HG02678 (cell line): Measurements from ENCODE around the gene CCDC85C.

Source experiments
- ATAC-seq: cut with Tn5 transposase; IDR thresholded peaks from one replicate; pipeline ENCODE4 v1.9.1; 2021; ENCODE audit warnings: mild to moderate bottlenecking, moderate library complexity; ENCODE audit not compliant: unreplicated experiment

CCDC85C gene

DNA sequence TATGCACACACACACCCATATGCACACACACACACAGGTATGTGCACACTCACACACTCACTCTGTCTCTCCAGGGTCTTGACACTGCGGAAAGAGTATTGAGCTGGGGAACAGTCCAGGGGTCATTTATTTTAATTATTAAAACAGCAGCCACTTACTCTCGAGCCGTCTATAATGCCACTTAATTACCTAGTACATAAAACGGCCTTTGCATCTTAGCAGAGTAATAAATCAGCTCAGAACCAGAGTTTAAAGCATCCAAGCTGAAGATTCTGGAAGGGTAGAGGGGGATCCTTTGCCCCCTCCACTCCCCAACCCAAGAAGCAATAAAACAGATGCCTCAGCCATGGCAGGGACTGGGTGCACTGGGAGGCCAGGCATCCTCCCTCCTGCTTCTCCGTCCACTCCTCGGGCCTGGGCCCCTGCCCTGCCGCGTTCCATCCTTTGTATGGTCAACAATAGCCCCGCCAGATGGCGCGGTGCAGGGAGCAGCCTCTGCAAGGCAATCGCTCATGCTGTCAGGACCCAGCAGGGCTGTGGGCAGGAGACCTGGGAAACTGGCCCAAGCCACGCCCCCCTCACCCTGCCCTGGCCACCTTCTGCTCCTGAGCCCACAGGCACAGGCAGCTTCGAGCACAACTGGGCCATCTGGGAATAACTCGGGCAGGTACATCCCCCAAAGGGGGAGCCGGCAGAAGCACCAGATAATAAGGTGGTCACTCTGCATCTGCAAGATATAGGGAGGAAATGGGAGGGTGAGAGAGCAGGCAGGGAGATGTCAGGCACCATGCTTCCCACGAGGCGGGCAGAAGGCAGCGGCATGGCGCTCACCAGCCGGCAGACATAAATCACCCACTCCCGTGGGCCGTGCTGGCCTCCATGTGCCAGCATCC, 40.9 kb downstream of the CCDC85C start:
- ATAC-seq, result no peak

GRCh38 chr14:99561864-99562263, 42.1 kb downstream of the CCDC85C start:
- no peak for ATAC-seq

- no peak for ATAC-seq
Observed at GRCh38 chr14:99560922-99561683, 42.9 kb downstream of the CCDC85C start.

DNA sequence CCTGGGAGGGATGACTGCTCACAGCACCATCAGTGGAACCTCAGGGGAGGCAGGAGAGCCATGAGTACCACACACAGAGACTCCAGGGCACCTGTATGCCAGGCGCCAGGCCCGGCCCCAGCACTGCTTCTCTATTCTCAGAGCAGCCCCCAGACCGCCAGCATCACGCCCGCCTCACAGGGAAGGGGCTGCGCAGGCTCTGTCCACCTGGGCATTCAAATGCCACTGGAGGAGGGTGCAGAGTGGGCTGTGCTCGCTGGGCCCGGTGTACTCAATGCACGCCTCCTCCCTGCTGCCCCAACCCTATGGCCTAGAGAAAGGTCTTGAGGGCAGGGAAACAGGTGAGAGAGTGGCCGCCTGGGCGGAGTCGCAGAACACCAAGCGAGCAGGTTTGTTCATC, 43.6 kb downstream of the CCDC85C start:
- no peak for ATAC-seq

- no peak for ATAC-seq
Observed at GRCh38 chr14:99559286-99559990, 44.6 kb downstream of the CCDC85C start.

DNA sequence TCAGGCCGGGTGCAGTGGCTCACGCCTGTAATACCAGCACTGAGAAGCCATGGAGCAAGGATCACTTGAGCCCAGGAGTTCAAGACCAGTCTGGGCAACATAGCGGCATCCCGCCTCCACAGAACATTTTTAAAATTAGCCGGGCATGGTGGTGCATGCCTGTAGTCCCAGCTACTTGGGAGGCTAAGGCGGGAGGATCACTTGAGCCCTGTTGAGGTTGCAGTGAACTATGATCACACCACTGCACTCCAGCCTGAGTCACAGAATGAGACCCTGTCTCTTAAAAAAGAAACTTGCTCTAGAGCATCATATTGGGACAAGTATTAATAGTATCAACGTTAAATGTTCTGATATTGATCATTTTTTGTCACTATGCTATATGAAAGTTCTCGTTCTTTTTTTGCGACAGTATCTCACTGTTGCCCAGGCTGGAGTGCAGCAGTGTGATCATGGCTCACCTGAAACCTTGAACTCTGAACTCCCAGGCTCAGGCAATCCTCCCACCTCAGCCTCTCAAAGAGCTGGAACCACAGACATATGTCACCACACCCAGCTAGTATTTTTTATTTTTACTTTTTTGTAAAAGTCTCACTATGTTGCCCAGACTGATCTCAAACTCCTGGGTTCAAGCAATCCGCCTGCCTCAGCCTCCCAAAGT, 47.7 kb downstream of the CCDC85C start:
- ATAC-seq, result no peak

DNA sequence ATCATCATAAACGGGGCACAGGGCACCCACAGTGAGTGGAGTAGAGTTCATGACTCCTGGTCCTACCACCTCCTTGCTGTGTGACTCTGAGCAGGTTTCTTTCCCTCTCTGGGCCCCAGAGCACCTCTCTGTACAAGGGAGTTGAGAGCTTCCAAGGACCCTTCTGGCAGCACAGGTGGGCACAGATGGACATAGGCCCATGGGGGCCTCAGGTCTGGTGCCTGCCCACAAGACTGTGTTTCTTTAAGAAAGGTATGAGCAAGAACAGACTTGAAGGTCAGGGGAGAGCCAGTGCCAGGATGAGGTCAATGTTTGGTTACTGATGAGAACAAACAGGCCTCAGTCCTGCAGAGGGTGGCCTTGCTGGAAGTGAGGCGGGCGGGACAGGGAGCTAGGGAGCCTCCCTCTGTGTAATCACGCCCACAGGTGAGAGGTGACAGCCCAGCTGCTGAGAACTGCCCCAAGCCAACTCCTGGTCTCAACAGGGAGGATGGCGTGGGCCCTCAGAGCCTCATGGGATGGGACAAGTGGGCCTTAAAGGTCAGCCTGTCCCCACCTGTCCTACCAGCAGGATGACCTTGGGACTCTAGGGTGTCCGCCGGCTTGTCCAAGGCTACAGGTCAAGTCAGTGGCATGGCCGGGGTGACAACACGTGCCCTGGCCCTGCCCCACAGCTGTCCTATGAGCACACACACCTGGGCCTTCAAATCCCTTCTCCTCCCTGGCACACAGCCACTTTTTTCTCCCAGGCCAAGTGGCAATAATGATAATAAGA, 49.1 kb downstream of the CCDC85C start:
- no peak for ATAC-seq

- no peak for ATAC-seq
Observed at GRCh38 chr14:99554184-99554583, 49.8 kb downstream of the CCDC85C start.

- ATAC-seq, result no peak
Observed at GRCh38 chr14:99552572-99553216, 51.3 kb downstream of the CCDC85C start.

DNA sequence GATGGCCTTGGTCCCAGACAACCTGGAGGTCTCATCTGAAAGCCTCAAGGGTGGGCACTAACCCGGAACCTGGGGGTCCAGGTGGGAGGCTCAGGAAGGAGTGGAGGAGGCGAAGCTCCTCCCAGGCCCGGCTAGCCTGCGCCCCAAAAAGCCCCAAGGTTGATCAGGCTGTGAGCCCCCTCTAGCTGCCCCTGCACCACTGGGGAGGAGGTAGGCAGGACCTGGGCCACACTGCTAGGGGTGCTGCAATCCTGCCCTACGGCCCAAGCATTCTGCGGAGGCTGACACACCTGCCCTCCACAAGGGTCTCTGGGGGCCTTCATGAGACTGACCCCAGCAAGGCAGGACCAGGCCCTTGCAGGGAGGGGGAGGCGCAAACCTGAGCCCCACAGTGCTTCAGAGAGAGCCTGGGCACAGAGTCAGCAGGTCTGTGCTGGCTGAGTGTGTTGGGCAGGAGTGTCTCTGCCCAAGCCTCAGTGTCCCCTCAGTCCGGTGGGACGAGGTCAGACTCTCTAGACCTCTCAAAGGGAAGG, 51.9 kb downstream of the CCDC85C start:
- ATAC-seq, result no peak

GRCh38 chr14:99551034-99551922, 52.7 kb downstream of the CCDC85C start:
- ATAC-seq, result no peak

DNA sequence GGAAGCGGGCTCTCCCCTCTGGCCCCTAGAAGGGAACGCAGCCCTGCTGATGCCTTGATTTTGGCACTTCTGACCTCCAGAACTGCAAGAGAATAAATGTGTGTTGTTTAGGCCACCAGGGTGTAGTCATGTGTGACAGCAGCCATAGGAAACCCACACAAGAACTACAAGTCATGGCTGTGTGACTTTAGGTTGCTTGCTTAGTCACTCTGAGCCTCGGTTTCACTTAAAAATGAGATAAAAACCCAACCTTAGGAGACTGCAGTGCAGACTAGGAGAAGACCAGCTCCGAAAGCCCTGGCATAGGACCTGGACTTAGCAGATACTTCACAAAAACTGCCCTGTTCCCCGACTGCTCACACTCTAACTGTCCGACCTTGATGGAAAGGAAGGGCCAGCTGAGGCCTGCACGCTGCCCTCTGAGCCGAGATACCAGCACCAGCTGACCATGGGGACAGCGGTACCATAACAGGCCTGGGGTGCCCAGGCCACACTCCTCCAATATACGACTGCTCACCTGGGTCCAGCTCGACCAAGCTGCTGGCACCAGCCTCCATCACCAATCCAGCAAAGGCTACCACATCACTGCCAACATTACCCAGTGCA, 53.5 kb downstream of the CCDC85C start:
- no peak for ATAC-seq

GRCh38 chr14:99549684-99550083, 54.3 kb downstream of the CCDC85C start:
- ATAC-seq, result no peak

- ATAC-seq, result no peak
Observed at GRCh38 chr14:99548871-99549515, 55.0 kb downstream of the CCDC85C start.

- no peak for ATAC-seq
Observed at GRCh38 chr14:99548255-99548654, 55.8 kb downstream of the CCDC85C start.

- no peak for ATAC-seq
Observed at GRCh38 chr14:99546234-99546879, 57.6 kb downstream of the CCDC85C start.

DNA sequence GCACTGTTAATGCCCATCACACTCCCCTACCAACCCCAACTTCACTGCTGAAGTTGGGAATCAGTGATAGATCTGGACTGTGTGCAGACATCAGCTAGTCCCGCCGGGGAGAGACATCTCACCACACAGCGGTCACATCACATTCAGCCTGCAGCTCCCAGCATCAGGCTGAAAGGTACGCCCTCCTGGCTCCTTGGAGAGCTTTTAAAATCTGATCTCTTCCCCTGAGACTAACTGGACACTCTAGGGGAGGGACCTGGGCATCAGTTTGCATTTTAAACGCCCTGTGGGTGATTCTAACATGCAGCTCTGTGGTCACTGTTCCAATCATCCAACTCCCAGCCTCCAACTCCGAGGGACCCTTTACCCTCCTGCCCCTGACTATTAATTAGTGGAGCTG, 58.4 kb downstream of the CCDC85C start:
- ATAC-seq, result no peak
